ENCODE results near the gene TCP11. TPM values are rescaled to one million over a fixed set of nuclear protein-coding genes. Genes with fewer than 3 reads are reported as not detected.

TCP11 gene
- total and polyA plus RNA-seq, 2 of the 13 experiments (the other 11 are each of a cell fraction or from before 2014, with no cell fraction given), result 0.04 TPM; not detected in 1

GRCh38 chr6:35105078-35105477 lies 36.1 kb downstream of the TCP11 start:
- H3K27me3 ChIP-seq (ENCODE audit: control insufficient read depth in 1 of 2, insufficient read depth in 2 of 2, low read length in 2 of 2), result peaks cover 1 to 4% of the 10 kb centered on the region in 2 experiments; a peak in 1 of 5 replicates
- no peaks in the 10 kb centered on the region for H3K79me2 ChIP-seq (ENCODE audit: insufficient read depth, low read length)
- ChIA-PET CTCF (ENCODE audit: low intra/inter-chr PET ratio, low total read pairs) (no interaction called here), POLR2A (no interaction called here)
- no peak overlapping the region for H3K4me3 ChIP-seq (replicated peaks in 1 of 3; ENCODE audit: insufficient read depth in 1 of 3, low read depth in 2 of 3, low read length in 3 of 3)
- BruUV-seq (replicated peaks), result no TSS peak
- DNase-seq (ENCODE audit: low spot score) (no peak), ATAC-seq (no peak), FAIRE-seq (no peak)
- H3K9me3 ChIP-seq (ENCODE audit: low read length), result no peaks in the 10 kb centered on the region
- no peaks in the 10 kb centered on the region for H3K36me3 ChIP-seq (replicated peaks in 1 of 2; ENCODE audit: control insufficient read depth in 1 of 2, insufficient read depth in 2 of 2, low read length in 2 of 2)
- no peaks in the 10 kb centered on the region for H4K20me1 ChIP-seq (ENCODE audit: insufficient read depth, low read length)
- H3K4me2 ChIP-seq (ENCODE audit: low read depth, low read length), result no peak overlapping the region
- WGBS (ENCODE audit: low lambda C conversion rate), result 6% methylated on average over 3 of the region's 3 CpGs
- in situ Hi-C loops (cut with HindIII; ENCODE audit: extremely low pct_ligation_motif_present, low pct_unique_long_range_greater_than_20kb), result no loop called here
- intact Hi-C loops (cut with micrococcal nuclease; ENCODE audit: unreplicated experiment), result no loop called here
- H3K27ac ChIP-seq (ENCODE audit: extremely low read length, insufficient read depth, low read length), result no peak overlapping the region
- H3K9ac ChIP-seq (ENCODE audit: insufficient read depth, low read depth, low read length), result no peak overlapping the region
- no peak overlapping the region for H2AFZ ChIP-seq (ENCODE audit: low read length)
- H3K4me1 ChIP-seq (ENCODE audit: insufficient read depth, low read length), result peaks cover 12% of the 10 kb centered on the region; the same call in 1 of the 2 replicates
- TF ChIP-seq RARA (CRISPR knock-in tag; IDR thresholded peaks at IDR 0.05) (peak; percentile 68), ZBTB3 (CRISPR knock-in tag; IDR thresholded peaks at IDR 0.05; ENCODE audit: borderline replicate concordance, low read depth) (no peak), NR2F1 (CRISPR knock-in tag; IDR thresholded peaks at IDR 0.05) (peak in 1 of 2 experiments; percentile 69; a peak in 2 of 4 replicates), ZHX1 (CRISPR knock-in tag; IDR thresholded peaks at IDR 0.05; ENCODE audit: low read depth) (no peak), HOXD1 (CRISPR knock-in tag; IDR thresholded peaks at IDR 0.05) (no peak), ZFX (CRISPR knock-in tag; IDR thresholded peaks at IDR 0.05; ENCODE audit: low read depth) (no peak), KLF12 (CRISPR knock-in tag; IDR thresholded peaks at IDR 0.05; ENCODE audit: borderline replicate concordance) (no peak), NONO (IDR thresholded peaks at IDR 0.05) (no peak), NONO (CRISPR knock-in tag; conservative IDR thresholded peaks at IDR 0.05) (no peak), ZNF773 (CRISPR knock-in tag; IDR thresholded peaks at IDR 0.05; ENCODE audit: borderline replicate concordance) (no peak), DNMT1 (CRISPR knock-in tag; IDR thresholded peaks at IDR 0.05) (no peak), MAZ (IDR thresholded peaks at IDR 0.05; ENCODE audit: borderline replicate concordance, low read depth, low read length) (no peak), MAZ (CRISPR knock-in tag; IDR thresholded peaks at IDR 0.05; ENCODE audit: low read depth) (no peak), NFYB (CRISPR knock-in tag; IDR thresholded peaks at IDR 0.05) (no peak), SIX1 (CRISPR knock-in tag; IDR thresholded peaks at IDR 0.05; ENCODE audit: borderline replicate concordance) (peak; percentile 44; the same call in 1 of the 2 replicates), ZBTB39 (CRISPR knock-in tag; IDR thresholded peaks at IDR 0.05) (0 out of 2 replicates have a peak, but pooled peaks have one; percentile 53), ZNF770 (CRISPR knock-in tag; IDR thresholded peaks at IDR 0.05) (peak; percentile 96)

All from HepG2 (cell line).